IPS DF 4.7 (cell line): ENCODE measurements around the gene ZRANB3.

Source experiments
- DNase-seq: peaks from one replicate; pipeline ENCODE4 v3.0.0-alpha.2; 2013; ENCODE audit warnings: low spot score; ENCODE audit errors: extremely low read depth

The ZRANB3 gene

DNA sequence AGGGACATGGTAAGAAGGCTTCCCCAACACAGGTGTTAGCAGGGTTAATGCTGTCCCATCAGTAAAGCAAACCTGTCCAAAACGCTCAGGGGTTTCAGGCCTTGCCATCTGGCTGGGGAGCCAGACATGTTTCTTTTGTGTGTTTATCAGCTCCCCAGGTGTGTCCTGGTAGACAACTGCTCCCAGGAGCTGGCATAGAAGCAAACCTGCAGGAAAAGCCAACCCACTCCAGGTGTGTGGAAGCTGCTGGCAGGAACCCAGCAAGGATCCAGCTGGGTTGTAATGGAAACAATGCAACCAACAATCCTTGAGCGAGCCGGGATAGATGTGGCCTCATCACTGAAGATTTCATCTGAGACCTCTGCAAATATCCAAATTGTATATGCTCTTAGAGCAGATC lies 355.8 kb downstream of the ZRANB3 start:
- DNase-seq = no peak

DNA sequence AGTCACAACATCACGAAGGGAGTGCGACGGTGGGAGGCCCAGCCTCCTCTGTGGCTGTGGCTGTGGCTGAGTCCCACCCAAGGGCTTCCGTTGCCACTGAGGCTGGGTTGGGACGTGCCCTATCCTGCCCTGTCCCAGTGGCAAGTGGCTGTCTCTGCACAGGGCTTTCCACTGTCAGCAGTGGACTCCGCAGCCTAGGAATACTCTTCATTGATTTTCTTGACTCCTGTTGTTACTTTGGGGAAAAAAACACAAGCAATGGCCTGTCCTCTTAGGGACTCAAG lies 356.3 kb downstream of the ZRANB3 start:
- no peak for DNase-seq

DNA sequence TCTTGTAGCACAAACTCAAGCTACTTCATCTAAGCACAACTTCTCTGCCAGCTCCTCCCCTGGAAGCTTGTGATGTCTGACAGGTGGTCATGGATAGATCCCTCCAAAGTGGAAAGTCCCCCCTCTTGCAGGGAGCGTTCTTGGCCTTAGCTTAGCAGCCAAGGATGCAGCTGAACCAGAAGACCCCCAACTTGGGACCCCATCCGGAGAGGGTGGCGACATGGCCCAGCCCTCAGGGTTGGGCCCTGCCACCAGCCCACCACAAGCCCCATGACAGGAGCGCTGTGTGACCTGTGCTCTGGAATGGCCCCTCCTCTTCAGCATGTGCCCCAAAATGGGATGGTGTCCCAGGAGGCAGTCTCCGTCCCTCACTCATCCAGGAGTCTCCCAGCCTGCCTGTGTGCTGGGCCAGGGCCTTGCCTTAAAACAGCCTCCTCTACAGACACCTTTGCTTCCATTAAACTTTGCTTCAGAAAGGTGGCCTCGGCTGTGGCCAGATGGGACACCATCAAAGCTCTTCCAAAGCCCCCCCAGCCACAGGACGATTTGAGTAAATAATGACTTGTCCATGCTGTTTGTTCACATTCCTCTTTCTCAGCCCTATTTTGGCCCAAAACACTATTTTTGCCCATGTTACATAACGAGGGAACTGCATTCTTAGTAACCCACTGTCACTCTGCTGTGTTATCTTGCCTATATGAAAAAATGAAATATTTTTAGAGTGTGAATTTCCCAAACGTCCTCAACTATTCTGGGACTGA lies 356.8 kb downstream of the ZRANB3 start:
- no peak for DNase-seq

DNA sequence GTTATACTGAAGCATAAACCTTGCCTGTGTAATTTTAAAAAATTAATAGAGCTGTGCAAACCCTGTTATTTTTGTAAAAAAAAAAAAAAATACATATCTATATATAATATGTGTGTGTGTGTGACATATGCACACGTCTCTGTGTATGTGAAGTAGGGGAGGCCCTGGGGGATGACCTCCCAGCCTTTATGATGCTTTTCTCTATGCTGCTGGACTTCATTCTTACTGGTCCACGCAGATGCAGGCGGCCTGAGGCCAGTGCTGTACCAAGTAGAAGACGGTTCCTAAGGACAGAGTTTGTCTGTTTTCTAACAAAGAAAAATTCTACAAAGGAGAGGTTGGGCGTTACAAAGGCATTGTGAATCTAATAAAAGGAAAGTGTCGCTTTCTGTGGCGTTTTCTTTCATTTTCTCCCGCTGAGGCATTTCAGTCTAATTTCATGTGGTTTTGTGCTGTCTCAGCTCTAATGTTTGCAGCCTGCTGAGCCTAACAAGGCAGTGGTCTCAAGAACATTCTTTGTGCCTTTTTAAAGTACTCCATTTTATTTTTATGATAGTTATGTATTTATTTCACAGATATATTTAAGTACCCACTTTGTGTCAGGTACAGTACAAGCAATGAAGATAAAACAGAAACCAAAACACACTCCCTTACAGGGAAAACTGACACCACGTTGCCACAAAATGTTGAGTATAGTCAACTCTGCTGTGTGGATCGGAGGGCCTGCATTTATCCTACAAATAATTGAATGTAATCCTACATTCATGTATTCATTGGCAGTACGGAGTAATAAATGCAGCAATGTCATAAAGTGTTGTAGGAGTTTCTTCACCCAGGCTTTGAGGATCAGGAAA lies 360.9 kb downstream of the ZRANB3 start:
- no peak for DNase-seq

DNA sequence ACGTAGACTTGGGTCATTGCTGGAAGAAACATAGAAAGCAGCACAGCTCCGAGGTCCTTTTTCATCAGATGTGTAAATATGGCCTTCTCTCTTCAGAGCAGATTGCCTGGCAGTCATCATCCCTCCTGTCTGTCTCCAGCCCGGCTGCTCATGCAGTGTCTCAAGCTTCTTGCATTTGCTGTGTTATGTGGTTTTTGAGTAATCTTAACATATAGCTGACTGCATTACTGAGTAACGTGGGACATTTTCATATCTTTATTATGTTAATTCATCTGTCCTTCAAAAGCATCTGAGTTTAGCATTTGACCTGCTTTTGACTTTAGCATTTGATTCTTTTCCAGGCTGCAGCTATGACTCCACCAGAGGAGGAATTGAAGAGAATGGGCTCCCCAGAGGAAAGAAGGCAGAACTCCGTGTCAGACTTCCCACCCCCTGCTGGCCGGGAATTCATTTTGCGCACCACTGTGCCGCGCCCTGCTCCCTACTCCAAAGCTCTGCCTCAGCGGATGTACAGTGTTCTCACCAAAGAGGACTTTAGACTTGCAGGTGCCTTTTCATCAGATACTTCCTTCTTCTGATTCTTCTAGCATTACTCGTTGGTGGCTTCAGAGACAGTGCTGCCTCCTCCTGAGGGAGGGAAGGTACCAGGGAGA lies 362.7 kb downstream of the ZRANB3 start:
- no peak for DNase-seq

DNA sequence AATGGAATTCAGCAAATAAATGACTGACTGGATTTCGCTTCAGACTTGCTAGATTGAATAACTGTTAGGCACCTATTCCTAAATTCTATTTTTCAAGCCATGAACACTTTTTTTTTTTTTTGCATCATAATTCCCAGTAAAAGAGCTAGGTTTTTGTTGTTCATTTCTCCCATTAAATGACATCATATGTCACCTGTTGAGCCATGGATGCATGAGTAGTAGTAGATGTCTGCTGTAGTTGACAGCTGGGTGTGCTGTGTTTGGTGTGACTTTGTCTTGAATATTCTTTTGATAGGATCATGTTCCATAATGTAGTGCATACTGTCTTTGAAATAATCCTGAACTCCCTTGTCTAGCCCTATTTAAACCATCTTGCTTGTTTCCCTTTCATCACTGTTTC lies 363.7 kb downstream of the ZRANB3 start:
- no peak for DNase-seq

DNA sequence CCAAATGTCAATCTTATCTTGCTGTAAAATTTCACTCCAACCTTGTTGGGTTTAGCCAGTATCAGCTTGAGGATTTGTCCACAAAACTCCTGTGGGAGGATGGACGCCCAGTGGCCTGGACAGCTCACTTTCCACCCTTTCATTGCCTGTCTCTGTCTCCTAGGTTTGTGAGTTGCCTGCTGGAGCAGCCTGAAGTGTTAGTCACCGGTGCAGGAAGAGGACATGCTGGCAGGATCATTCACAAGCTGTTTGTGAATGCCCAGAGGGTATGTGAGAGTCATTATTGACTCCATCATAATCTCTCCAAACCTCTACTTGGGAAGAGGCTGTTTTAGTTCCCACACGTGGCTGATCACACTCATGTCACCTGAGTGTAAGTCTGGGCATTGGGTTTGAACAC lies 366.6 kb downstream of the ZRANB3 start:
- no peak for DNase-seq

DNA sequence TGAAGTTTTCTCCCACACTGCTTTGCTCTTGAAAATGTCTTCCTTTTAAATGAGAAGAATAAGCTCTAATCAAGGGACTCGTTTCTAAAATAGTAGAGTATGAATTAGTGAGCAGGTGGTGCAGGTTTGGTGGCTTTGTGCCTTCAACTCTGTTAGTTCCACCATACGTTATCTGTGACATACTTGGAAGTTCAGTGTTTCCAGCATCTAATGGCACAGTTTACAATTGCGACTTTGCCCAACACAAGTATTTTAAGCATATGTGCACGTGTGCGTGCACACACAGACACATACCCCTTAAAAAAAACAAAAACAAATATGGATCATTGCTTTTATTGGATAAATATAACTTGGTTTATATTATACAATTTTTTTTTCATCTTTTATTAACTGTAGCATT lies 367.1 kb downstream of the ZRANB3 start:
- no peak for DNase-seq

DNA sequence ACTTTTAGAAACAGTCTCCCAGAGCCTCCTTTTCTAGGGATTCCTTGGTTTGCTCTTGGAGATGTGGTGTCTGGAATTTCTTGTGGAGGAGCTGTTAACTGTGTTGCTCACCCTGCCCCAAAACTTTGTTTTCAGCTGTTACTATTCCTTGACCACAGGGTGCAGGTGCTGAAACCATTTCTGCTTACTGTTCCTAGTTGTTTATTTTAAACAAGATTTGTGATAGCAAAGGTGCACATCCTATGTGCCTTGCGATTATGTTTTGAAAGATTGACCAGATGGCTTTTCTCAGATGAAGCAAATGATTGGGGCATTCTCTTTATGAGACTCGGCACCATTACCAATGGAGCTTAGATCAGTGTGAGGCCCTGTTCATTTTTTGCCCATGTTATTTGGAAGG lies 367.7 kb downstream of the ZRANB3 start:
- DNase-seq = no peak

DNA sequence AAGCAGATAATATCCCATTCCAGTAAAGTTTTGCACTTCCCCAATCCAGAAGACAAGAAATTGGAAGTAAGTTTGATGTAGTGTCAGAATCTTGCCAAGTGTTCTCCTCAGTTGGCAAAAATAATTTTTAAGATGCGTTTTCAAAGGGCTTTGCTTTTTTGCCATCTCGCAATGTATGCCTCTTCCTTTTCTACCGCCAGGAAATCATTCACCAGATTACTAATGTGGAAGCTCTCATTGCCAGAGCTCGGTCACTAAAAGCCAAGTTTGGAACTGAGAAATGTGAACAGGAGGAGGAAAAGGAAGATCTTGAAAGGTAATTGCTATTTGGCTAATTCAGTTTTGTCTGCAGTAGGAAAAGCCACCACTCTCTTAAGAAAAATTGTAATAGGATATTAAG lies 368.2 kb downstream of the ZRANB3 start:
- DNase-seq = no peak

DNA sequence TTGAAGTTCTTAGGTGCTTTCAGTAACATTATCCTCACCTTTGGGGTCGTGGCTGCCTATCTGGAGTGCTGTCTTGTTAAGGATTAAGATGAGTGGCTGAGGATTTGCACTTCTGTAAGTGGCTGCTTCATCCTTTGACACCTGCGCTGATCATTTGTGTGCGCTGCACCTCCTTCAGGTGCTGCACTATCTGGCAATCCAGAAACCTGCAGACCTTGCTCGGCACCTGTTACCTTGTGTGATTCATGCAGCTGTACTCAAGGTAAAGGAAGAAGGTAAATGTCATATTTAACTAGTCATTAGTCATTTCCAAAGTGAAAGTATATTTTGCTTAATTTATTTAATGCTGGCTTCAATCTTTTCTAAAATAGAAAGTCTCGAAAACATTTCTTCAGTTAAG lies 368.6 kb downstream of the ZRANB3 start:
- no peak for DNase-seq

DNA sequence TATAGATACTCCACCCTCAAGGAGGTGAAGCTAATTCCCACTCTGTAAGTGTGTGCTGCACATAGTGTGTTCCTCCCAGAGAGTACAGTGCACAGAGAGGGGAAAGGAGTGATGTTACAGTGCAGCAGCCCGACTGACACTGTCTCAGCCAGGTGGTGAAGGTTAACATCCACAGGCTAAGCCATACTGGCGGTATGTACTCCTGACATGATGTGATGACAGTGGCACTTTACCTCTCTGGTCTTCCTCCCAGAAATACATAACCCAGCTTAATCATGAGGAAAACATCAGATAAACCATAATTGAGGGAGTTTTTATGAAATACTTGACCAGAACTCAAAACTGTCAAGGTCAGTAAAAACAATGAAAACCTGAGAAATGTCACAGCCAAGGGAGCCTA lies 371.8 kb downstream of the ZRANB3 start:
- no peak for DNase-seq

DNA sequence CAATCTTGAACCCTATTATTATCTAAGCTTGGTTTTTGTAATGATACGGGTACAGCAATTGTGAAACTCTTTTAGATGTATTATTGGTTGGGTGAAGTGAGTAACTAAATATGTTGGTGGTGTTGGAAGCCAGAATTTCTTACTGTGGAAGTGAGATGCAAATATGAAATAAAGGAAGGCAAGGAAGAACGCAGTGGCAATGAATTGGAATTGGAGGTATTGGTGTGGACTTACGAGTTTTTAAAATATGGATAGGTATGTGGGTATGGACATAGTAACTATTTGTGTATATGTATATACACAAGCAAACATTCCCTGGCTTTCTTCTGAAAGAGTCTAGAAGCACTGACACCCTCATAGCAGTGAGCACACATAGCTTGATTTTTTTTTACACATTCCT lies 373.2 kb downstream of the ZRANB3 start:
- DNase-seq = no peak

DNA sequence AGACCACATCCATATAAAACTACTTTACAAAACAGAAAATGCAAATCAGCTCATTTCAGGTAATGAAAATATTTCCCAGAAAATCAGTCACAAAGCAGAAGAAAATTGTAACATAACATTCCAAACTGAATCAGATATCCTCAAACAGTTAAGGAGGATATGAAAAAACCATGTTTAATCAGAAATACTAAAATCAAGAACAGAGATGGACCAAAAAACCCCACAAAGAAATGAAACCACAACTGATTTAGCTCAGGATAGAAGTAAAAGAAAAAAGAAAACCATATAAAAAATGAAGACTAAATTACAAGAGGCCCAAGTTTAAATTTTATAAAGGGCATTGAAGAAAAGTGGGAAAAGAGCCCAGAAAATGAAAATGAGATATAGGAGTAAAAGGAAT lies 376.1 kb downstream of the ZRANB3 start:
- DNase-seq = no peak

DNA sequence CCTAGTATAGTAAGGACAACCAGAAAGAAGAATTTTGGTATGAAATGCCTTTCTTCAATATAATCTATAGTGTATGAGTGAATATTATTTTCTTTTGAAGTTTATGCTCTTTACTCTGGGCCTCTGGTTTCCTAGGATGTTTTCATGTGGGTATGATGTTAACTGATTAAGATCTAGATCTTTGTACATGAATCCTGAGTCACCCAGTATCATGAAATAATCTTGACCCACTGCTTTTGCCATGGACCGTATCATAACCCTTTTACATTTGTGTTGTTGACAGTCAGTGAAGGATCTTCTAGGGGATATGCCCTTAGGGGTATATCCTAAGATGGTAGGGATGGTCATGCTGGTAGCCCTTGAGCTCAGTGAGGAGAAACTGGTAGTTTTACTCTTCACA lies 378.7 kb downstream of the ZRANB3 start:
- no peak for DNase-seq

DNA sequence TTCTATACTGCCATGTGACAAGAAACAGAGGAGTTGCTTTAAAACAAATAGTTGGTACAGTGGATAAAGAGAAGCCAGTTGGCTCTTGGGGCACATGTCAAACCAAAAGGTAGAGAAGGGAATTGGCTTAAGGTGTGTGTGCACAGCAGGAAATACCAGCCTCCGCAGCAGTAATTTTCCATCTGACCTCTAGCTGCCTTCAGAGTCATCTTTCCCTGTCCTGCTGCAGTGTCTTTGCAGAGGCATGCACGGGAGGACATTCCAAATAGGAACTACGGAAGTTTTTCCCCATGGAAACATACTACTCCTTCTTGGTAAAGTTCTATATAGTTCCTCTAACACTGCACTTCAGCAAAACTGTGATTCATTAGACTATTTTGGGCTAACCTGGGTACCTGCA lies 379.4 kb downstream of the ZRANB3 start:
- DNase-seq = no peak

DNA sequence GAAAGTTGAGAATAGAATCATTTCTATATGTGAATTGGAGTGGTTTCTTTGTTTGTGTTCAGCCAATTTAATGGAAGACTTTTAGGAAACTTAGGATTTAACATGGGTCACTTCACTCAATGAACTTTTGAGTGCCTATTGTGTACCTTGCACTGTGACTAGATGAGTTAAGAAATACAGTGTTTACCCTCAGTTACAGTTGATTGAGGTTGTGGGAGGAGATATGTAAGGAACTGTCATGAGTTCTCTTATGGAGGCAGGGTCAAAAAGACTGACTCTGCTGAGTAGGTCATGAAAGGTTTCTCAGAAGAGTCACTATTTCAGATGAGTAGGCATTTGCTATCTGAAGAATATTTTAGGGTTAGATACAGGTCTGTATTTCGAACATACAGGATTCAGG lies 380.3 kb downstream of the ZRANB3 start:
- no peak for DNase-seq

DNA sequence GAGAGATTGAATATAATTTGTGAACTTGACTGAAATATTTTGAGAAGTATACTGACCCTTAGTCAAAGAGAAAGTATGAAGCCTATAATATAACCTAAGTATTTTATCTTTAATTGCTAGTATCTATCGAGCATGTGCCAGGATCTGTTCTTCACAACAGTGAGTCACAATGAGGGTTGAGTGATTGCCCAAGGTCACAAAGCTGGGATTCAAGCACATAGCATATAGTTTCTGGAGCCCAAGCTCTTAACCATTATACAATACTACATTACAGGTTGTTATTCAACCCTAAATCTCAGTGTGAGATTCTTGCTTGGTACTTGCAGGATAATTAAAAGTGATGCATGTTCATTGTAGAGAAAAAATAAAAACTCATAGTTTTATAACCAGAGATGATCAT lies 381.8 kb downstream of the ZRANB3 start:
- DNase-seq = no peak

DNA sequence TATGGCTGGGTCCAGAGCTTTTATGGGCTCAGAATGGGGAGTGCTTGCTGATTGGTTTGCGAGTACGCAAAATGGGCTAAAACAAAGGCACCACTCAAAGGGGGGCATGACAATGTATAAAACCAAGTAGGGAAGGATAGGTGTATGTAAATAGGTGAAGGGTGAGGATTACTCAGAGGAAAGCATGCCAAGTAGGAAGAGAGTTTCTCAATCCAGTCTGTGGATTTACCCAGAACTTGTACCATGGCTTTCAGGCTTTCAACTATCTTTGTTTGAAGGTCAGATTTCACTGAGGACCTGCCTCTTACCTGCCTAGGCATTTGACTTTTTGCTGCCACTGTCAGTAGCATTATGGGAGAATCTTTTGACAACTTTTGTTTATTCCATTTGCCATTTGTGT lies 386.7 kb downstream of the ZRANB3 start:
- no peak for DNase-seq

DNA sequence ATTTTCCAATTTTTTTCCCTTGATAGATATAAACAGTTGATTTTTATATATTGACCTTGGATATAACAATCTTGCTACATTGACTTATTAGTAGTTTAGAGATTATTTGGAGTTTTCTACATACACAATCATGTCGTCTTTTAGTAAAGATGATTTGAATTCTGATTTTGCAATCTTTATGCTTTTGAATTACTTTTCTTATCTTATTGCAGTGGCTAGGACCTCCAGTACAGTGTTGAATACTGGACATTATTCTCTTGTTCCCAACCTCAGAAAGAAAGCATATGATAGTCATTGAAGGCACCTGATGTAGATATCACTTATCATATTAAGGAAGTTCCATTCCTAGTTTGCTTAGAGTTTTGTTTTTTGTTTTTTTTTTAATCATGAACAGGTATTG lies 388.7 kb downstream of the ZRANB3 start:
- DNase-seq = no peak

DNA sequence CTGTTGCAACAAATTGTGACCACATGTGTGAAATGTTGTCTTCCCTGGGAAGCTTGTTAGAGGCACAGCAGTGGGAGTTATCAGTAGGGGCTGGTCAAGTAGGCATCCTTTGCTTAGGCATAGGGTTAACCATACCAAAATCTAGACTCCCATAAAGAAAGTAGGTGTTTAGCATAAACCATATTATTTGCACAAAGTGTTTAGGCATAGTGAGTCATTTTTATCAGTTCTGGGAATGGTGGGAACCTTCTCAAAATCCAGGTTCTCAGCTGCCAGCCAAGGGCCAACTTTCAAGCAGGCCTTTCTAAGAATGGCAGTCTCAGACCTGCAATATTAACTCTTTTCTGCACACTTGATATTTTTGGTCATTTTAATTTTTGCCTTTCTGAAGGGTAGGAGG lies 390.4 kb downstream of the ZRANB3 start:
- no peak for DNase-seq

DNA sequence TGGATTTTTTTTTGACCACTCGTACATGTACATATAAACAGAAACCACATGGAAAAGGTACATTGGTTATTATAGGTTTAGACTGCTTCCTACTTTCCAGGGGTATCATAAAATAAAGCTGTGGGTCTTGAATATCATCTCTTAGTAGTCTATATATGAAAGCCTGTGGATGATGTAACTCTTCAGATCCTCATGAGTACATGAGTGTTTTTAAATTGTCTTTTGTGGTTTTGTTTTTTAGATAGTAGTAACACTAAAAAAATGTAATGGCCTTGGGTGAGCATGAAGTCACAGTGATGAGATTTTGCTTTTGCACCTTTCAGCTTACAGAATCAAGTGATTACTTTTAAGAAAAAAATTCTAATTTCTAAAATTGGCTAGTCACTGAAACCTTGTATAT lies 398.7 kb downstream of the ZRANB3 start:
- DNase-seq = no peak

DNA sequence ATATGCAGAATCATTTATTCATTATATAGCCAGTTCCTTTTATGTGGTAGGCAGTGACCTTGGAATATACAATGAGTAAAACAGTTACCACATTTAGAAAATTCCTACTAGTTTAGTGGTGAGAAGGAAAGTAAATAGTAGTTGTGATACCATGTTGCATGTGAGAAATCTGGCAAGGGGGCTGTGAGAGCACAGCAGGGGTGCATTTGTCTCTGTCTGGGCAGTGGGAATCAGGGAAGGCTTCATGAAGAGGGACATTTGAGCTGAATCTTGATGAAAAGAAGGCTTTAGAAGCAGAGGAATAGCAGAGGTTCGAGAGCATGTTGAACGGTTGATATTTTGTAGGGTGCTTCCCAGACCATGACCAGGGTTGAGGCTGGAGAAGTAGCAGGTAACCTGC lies 400.3 kb downstream of the ZRANB3 start:
- DNase-seq = no peak
